Inflammatory macrophage (primary cell): Measurements from ENCODE around the gene SLC45A3.

Experiments used
- DNase-seq, 2 donors: peaks; one replicate each; pipeline ENCODE4 v3.0.0-alpha.2; 2020 to 2022

The SLC45A3 gene

DNA sequence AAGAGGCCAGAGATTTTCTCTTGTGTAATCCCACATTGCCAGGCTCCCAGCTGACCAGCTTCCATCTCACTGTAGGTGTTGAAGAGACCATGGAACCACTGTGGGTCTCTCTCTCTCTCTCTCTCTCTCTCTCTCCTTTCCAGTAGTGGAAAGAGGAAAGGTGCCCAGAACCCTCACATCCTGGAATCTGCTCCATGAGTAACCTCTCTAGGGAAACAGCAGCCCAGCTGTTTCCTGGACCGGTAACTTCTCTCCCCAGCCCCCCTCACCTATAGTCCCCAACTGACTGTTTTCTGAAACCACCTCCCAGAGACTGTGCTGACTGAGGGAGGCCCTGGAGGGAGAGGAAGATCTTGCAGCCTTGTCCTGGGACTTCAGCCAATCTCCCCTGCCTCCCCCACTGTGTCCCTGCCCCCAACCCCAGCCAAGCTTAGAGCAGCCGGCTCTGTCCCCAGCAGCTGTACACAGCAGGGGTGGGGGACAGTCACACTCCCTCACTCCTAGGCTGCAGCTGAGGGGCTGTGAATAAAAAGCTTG, 20.6 kb upstream of the SLC45A3 start:
- DNase-seq: no peak

DNA sequence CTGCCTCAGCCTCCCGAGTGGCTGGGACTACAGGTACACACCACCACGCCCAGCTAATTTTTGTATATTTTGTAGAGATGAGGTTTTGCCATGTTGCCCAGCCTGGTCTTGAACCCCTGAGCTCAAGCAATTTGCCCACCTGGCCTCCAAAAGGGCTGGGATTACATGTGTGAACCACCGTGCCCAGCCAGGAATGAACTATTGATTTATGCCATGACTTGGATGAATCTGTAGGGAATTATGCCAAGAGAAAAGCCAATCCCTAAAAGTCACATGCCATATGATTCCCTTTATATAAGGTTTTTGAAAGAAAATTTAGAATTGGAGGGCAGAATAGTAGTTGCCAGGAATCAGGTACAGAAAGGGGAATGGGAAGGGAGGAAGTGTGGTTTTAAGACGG, 19.1 kb upstream of the SLC45A3 start:
- DNase-seq: no peak

GRCh38 chr1:205698921-205699320, 18.6 kb upstream of the SLC45A3 start:
- no peak for DNase-seq

- DNase-seq: peak; percentile 35 to 60
These were observed 13.2 kb upstream of the SLC45A3 start for GRCh38 chr1:205693421-205693991.

GRCh38 chr1:205692423-205692822, 12.1 kb upstream of the SLC45A3 start:
- DNase-seq: no peak

DNA sequence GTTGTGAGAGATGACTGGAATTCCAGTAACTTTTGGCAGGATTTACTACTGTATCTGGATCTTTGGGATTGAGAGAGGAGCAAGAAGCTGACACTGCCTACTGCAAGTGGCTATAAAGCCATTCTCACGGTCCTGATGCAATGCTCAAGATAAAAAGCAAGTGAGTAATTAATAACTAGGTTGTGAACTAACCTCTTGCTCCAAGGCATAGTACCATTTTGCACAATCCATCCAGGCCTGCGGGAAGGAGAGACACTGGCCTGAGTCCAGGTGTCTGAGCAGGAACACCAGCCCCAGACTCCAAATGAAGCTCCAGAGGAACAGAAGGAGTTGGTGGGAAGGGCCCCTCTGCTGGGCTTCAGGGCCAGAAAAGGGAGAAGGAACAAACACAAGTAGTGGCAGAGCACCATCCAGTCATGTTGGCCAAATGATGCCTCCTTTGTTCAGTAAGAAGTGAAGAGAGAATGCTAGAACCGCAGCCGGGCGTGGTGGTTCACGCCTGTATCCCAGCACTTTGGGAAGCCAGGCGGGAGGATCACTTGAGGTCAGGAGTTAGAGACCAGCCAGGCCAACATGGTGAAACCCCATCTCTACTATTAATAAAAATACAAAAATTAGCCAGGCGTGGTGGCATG, 9.9 kb upstream of the SLC45A3 start:
- no peak for DNase-seq

DNA sequence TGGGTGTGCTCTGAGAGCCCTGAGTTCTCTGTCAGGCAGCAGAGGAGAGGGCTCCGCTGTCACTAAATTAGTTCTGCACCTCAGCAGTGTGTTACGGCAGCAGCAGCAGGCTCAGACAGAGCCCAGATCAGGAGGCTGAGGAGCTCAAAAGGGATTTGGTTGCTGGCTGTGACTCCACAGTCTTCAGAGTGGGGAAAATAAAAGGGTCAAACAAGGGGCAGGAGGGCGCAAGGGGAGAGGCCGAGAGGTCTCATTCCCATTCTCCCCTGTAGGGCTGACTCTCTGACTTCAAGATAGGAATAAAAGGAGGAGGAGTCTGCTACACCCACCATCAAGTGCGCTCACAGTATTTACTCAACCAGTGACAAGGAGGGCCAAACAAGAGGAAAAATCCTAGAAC, 9.2 kb upstream of the SLC45A3 start:
- DNase-seq: no peak

GRCh38 chr1:205688171-205689080, 8.1 kb upstream of the SLC45A3 start:
- no peak for DNase-seq

- DNase-seq: no peak
These were observed 6.9 kb upstream of the SLC45A3 start for GRCh38 chr1:205687242-205687641.

DNA sequence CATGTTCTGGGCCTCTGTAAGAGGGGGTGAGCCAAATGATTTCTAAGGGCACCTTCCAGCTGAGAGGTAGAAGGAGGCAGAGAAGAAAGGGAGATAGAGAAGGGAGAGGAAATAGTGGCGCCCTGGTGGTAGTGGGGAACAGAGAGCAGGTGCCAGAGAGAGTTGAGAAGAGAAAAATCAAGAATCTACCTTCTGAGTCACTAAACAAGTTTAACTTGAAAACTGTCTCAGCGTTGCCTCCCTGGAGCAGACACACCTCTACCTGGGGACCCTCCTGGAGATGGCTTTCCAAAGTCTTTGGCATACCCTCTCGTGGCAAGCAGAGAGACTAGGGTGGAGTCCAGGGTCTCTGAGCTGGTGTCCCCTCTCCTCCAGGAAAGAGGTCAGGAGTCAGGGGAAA, 1.1 kb upstream of the SLC45A3 start:
- DNase-seq: no peak

- DNase-seq: no peak
These were observed 1.8 kb downstream of the SLC45A3 start for GRCh38 chr1:205678286-205679111.

DNA sequence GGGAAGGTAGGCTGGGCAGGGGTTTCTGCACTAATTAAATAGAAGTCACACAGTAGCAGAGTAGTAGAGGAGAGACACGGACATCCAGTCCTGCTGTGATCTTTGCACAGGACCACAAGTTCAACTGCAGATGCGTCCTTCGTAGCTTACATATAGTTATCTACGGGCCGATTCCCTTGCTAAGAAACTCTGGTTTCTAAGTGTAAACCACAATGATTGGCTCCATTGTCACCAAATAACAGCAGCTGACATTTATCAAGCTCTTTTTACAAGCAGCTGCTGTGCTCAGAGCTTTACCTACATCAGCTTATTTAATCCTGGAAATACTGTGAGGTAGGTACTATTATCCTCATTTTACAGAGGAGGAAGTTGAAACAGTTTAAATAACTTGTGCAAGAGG, 3.1 kb downstream of the SLC45A3 start:
- no peak for DNase-seq

- no peak for DNase-seq
These were observed 3.7 kb downstream of the SLC45A3 start for GRCh38 chr1:205676597-205676996.

GRCh38 chr1:205676002-205676401, 4.3 kb downstream of the SLC45A3 start:
- DNase-seq: no peak

DNA sequence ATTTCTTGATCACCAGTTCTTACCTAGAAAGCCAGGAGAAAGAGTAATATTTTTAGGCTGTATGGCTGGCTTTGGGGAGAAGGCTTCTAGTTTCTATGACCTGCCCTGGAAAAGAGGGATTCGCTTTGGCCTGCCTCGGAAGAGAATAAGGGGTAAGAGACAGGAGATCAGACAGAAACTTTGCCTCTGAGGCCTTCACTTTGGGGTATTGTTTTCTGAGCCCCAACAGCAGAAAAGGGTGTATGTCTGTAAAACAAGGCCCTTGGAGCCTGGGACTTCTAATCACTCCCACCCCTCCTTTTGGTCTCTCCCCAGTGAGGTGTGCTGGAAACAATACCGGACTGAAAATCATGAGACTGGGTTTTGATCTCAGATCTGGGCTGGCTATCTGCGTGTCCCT, 5.1 kb downstream of the SLC45A3 start:
- no peak for DNase-seq

DNA sequence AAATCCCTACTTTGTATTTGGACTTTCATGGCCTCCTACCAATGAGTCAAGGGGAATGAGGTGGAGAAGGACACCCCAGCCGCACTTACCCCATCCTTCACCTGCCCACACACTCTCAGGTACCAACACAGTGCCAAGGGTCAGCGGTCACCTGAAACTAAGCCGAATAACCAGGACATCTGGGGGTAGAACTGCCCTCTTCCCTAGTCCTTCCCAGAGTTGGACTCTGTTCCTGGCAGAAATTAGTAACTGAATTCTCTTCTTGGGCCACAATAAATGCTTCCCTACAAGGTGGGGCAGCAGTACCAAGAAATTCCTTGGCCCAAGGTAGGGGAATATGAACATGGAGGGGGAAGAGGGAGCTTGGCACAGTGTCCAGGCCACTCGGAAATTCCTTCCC, 7.3 kb downstream of the SLC45A3 start:
- no peak for DNase-seq

GRCh38 chr1:205672395-205672889, 7.9 kb downstream of the SLC45A3 start:
- no peak for DNase-seq

DNA sequence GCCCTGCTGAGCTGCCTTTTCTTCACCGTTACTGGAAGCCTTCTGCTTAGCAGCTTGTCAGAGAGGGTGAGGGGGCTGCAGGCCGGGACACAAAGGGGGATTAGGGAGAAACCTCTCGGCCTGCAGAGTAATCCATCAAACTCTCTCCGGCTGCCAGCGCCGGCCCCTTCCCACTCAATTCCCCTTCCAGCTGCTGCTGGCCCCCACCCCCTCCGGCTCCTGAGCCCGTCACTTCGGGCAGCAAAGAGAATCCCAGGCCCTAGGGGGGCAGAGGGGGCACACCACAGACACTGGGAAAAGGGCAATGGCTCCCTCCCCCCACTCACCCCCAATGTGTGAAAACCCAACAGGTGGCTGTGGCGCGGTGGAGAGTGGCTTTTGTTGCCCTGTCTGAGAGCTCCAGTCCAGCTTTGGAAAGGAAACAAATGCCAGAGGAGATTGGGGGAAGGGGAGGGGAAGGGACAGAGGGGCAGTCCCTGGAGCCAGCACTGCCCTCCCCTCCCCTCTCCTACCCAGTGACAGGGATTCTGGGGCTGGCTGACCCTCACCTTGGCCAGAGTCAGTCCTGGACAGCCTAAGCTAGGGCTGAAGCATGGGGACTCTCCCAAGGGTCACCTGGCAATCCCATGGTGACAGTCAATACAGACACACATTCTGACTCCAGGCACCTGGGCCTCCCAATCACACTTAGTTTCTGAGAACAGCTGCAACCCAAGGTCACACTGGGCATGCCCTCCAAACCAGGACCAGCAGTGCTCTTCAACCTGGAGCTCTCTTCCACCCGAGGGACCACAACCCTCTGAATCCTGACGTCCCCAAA, 9.5 kb downstream of the SLC45A3 start:
- no peak for DNase-seq

DNA sequence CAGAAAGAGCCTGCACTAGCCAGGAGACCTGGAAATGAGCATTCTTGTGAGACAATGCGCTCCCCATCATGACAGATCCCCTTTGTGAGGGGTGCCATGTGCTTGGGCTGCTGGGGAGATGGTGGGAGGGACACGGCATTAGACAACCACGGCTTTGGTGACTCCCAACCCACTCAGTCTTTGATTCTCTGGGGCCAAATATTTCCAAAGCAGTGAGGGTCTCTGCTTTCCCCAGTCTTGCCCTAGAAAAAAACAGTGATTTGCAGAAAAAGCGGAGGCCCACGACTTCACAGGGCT, 10.2 kb downstream of the SLC45A3 start:
- DNase-seq: no peak

DNA sequence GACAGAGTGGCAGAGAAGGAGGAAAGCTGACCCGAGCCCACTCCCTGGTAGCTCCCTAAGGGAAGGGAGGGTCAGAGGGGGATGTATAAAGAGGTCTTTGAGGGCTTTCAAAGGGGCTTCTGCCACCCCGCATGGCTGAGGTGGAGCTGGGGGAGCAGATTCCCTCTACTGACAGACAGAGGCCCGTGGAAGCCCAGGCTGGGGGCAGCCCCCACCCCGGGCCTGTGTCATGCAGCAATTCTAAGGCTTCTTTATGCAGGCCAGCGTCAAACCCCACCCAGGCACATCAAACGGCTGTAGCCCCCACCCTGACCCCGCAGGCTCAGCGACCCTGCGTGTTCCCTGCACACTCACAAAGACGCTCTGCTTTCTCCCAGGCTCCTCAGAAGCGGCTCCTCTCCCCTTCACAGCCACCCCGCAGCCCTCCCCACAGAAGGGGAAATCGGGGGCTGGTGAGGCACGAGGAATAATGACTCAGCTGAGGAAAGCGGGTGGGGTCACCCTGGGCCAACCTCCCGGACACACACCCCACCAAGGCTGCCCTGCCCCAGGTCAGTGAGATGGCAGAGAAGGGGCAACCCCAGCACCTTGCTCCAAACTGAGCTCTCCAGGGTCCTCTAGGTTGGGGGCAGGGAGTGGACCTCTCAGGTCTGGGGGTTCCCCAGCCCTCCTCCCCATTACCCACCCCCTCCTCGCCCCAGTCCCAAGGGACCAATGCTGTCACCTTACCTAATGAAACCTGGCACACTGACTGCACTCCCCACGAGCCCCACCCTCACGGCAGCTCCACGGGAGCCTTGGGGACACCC, 10.8 kb downstream of the SLC45A3 start:
- DNase-seq: peak; percentile 74 to 77

DNA sequence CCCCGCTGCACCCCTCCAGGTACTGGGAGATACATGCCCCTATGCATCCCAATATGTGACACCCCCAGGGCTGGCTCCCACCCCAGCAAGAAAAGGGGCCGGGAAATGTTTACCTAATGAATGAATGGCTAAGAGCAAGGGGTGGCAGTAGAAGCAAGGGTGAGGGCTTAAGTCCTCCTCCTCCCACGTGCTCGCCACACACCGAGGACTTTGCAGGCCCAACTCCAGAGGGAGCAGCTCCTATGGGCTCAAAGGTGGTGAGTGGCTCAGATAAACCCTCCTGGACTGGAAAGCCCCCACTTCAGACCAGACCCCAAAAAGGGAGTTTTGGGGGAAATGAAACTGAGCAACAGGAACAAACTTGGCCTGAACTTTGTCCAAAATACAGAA, 11.4 kb downstream of the SLC45A3 start:
- DNase-seq: peak; percentile 48 to 67
